Erythroblast (primary cell): ENCODE results near the gene PRICKLE3.
"Not testable (repeated sequence)": the region's sequence is repeated elsewhere in the genome, so short reads cannot be mapped to it uniquely, and the experiment has no call there.

Experiments
- GATA1 ChIP-seq: IDR thresholded peaks from 2 replicates; pipeline ENCODE4 v1.6.1; 2011; ENCODE audit warnings: low read depth, mild to moderate bottlenecking, control low read depth, low read length, moderate library complexity
- POLR2A ChIP-seq: IDR thresholded peaks from 2 replicates; pipeline ENCODE4 v1.6.1; 2011; ENCODE audit warnings: mild to moderate bottlenecking, low read length

- TF ChIP-seq POLR2A, GATA1: not testable (repeated sequence)
Observed at GRCh38 chrX:49132275-49132674, 53.9 kb downstream of the PRICKLE3 start.
